Brain microvascular endothelial cell (primary cell): ENCODE results near the gene PPP1R26.
"Not testable (repeated sequence)": the region's sequence is repeated elsewhere in the genome, so short reads cannot be mapped to it uniquely, and the experiment has no call there.

ENCODE experiments used
- DNase-seq: peaks from one replicate; pipeline ENCODE4 v3.0.0-alpha.2; 2020
- H3K27ac ChIP-seq: fragments of 250-450 bp; sonication (Bioruptor Pico); 2 replicates; pipeline ENCODE4 v1.5.1; 2020; ENCODE audit warnings: mild to moderate bottlenecking, moderate library complexity
- H3K27me3 ChIP-seq: fragments of 250-450 bp; sonication (Bioruptor Pico); replicated peaks from 2 replicates; pipeline ENCODE4 v1.5.1; 2020; ENCODE audit warnings: mild to moderate bottlenecking
- H3K36me3 ChIP-seq: fragments of 250-450 bp; sonication (Bioruptor Pico); replicated peaks from 2 replicates; pipeline ENCODE4 v1.5.1; 2020; ENCODE audit warnings: mild to moderate bottlenecking
- H3K4me3 ChIP-seq: 2 replicates; pipeline ENCODE4 v1.5.1; 2011; ENCODE audit warnings: low read depth, mild to moderate bottlenecking, control low read depth, low read length, moderate library complexity
- CTCF ChIP-seq: IDR thresholded peaks from 2 replicates; pipeline ENCODE4 v1.5.1; 2011; ENCODE audit warnings: low read depth, mild to moderate bottlenecking, moderate library complexity, low read length, control low read depth, inconsistent platforms; ENCODE audit errors: missing control alignments
- in situ Hi-C: cut with HindIII; loops from 2 replicates; pipeline ENCODE4 v1.10.0; 2017; ENCODE audit warnings: low sequenced_read_pairs, low pct_ligation_motif_present

The PPP1R26 gene

GRCh38 chr9:135450956-135451355 is 28.6 kb upstream of the PPP1R26 start:
- Histone ChIP-seq H3K4me3 (no peak overlapping the region), H3K36me3 (no peaks in the 10 kb centered on the region), H3K27ac (no peak overlapping the region), H3K27me3 (no peaks in the 10 kb centered on the region)
- in situ Hi-C loops, result no loop called here
- TF ChIP-seq CTCF, result no peak
- DNase-seq, result no peak

- in situ Hi-C loops, H3K36me3 ChIP-seq, H3K27me3 ChIP-seq, H3K4me3 ChIP-seq, H3K27ac ChIP-seq, DNase-seq: not testable (repeated sequence)
Observed at GRCh38 chr9:135451909-135452308, 27.7 kb upstream of the PPP1R26 start.

GRCh38 chr9:135454737-135455136 is 24.8 kb upstream of the PPP1R26 start:
- Histone ChIP-seq H3K4me3 (no peak overlapping the region), H3K27me3 (peaks cover 3% of the 10 kb centered on the region), H3K36me3 (no peaks in the 10 kb centered on the region), H3K27ac (no peak overlapping the region)
- in situ Hi-C loops, result no loop called here
- no peak for DNase-seq
- no peak for TF ChIP-seq CTCF

- DNase-seq, result no peak
- no peak overlapping the region for H3K4me3 ChIP-seq
- no peak for TF ChIP-seq CTCF
- H3K27me3 ChIP-seq, result peaks cover 3% of the 10 kb centered on the region
- no peak overlapping the region for H3K27ac ChIP-seq
- no peaks in the 10 kb centered on the region for H3K36me3 ChIP-seq
- in situ Hi-C loops, result no loop called here
Observed at GRCh38 chr9:135455401-135456030, 24.1 kb upstream of the PPP1R26 start.

- in situ Hi-C loops, result no loop called here
- no peak for TF ChIP-seq CTCF
Observed at GRCh38 chr9:135456436-135457104, 23.0 kb upstream of the PPP1R26 start.

GRCh38 chr9:135458478-135458877 is 21.1 kb upstream of the PPP1R26 start:
- in situ Hi-C loops, result not testable (repeated sequence)

More at GRCh38 chr9:135456436-135457104, 23.0 kb upstream of the PPP1R26 start:
- Histone ChIP-seq H3K36me3 (no peaks in the 10 kb centered on the region), H3K27me3 (peaks cover 3% of the 10 kb centered on the region), H3K27ac (no peak overlapping the region), H3K4me3 (no peak overlapping the region)
- no peak for DNase-seq

GRCh38 chr9:135461936-135462335 is 17.6 kb upstream of the PPP1R26 start:
- TF ChIP-seq CTCF, result no peak
- no peak for DNase-seq
- Histone ChIP-seq H3K4me3 (no peak overlapping the region), H3K27me3 (peaks cover 2% of the 10 kb centered on the region), H3K36me3 (no peaks in the 10 kb centered on the region), H3K27ac (no peak overlapping the region)
- in situ Hi-C loops, result no loop called here

More at GRCh38 chr9:135458478-135458877, 21.1 kb upstream of the PPP1R26 start:
- not testable (repeated sequence) for DNase-seq, H3K27me3 ChIP-seq, H3K4me3 ChIP-seq, H3K27ac ChIP-seq, H3K36me3 ChIP-seq
